Brain microvascular endothelial cell (primary cell): Measurements from ENCODE around the gene SMIM14.
"Not testable (repeated sequence)": the region's sequence is repeated elsewhere in the genome, so short reads cannot be mapped to it uniquely, and the experiment has no call there.

Experiments used
- DNase-seq: peaks from one replicate; pipeline ENCODE4 v3.0.0-alpha.2; 2020
- H3K27ac ChIP-seq: fragments of 250-450 bp; sonication (Bioruptor Pico); 2 replicates; pipeline ENCODE4 v1.5.1; 2020; ENCODE audit warnings: mild to moderate bottlenecking, moderate library complexity
- H3K27me3 ChIP-seq: fragments of 250-450 bp; sonication (Bioruptor Pico); replicated peaks from 2 replicates; pipeline ENCODE4 v1.5.1; 2020; ENCODE audit warnings: mild to moderate bottlenecking
- H3K36me3 ChIP-seq: fragments of 250-450 bp; sonication (Bioruptor Pico); replicated peaks from 2 replicates; pipeline ENCODE4 v1.5.1; 2020; ENCODE audit warnings: mild to moderate bottlenecking
- H3K4me3 ChIP-seq: 2 replicates; pipeline ENCODE4 v1.5.1; 2011; ENCODE audit warnings: low read depth, mild to moderate bottlenecking, control low read depth, low read length, moderate library complexity
- CTCF ChIP-seq: IDR thresholded peaks from 2 replicates; pipeline ENCODE4 v1.5.1; 2011; ENCODE audit warnings: low read depth, mild to moderate bottlenecking, moderate library complexity, low read length, control low read depth, inconsistent platforms; ENCODE audit errors: missing control alignments
- in situ Hi-C: cut with HindIII; loops from 2 replicates; pipeline ENCODE4 v1.10.0; 2017; ENCODE audit warnings: low sequenced_read_pairs, low pct_ligation_motif_present

The SMIM14 gene

GRCh38 chr4:39543034-39543433 is 95.6 kb downstream of the SMIM14 start:
- no peak for DNase-seq
- in situ Hi-C loops, result no loop called here
- H3K4me3 ChIP-seq, result no peak overlapping the region
- no peak overlapping the region for H3K27ac ChIP-seq
- H3K27me3 ChIP-seq, result no peaks in the 10 kb centered on the region
- no peak for TF ChIP-seq CTCF
- H3K36me3 ChIP-seq, result no peaks in the 10 kb centered on the region

DNA sequence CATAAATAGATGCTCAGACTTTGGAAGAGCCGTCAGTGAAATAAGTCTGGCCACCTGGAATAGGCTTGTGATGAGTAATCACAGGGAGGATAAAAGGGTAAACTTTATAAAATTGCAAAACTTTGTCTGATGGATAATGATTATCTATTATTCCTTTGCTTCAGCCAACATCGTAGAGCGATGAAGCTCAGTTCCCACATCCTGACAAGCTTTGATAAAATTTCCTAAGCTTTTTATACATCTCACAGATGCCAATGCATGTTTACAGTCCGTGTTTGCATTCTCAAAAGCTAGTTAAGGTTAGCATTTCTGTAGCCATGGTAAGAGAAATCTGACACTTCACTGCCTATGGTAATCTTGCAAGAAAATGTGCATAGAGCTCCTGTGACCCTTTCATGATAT is 96.1 kb downstream of the SMIM14 start:
- Histone ChIP-seq H3K27ac (no peak overlapping the region), H3K4me3 (no peak overlapping the region), H3K36me3 (no peaks in the 10 kb centered on the region), H3K27me3 (no peaks in the 10 kb centered on the region)
- in situ Hi-C loops, result no loop called here
- no peak for TF ChIP-seq CTCF
- no peak for DNase-seq

- H3K36me3 ChIP-seq, result no peaks in the 10 kb centered on the region
- H3K27ac ChIP-seq, result no peak overlapping the region
- in situ Hi-C loops, result no loop called here
- no peak overlapping the region for H3K4me3 ChIP-seq
- no peaks in the 10 kb centered on the region for H3K27me3 ChIP-seq
- no peak for TF ChIP-seq CTCF
- no peak for DNase-seq
These were observed 96.6 kb downstream of the SMIM14 start for GRCh38 chr4:39541987-39542610.

DNA sequence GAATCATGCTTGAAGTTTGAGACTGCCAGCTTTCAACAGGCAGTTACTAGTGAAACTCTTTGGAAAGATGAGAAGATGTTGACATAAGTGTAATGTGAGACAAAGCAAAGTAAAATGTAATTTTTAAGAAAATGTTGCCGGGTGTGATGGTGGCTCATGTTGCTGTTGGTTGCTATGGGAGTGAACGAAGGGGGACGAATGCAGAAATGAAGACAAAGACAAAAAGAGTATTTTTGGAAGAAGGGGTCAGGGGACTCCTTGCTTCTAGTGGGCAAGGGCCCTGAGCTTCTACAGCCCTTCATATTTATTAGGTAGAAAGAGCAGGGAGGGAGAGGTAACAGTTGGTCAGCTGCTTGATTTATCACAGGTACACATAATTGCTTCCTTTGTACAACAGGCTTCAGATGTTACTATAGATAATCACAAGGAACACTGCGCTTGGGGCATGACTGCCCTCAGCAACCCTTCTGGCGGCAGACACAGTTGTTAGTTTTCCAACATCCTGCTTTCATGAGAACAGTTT is 99.5 kb downstream of the SMIM14 start:
- H3K4me3 ChIP-seq, result no peak overlapping the region
- H3K36me3 ChIP-seq, result no peaks in the 10 kb centered on the region
- in situ Hi-C loops, result no loop called here
- DNase-seq, result peak; percentile 38
- H3K27me3 ChIP-seq, result no peaks in the 10 kb centered on the region
- H3K27ac ChIP-seq, result peak overlapping the region; percentile 74
- TF ChIP-seq CTCF, result no peak

GRCh38 chr4:39533541-39533940 is 105.1 kb downstream of the SMIM14 start:
- Histone ChIP-seq H3K27ac (no peak overlapping the region), H3K36me3 (no peaks in the 10 kb centered on the region), H3K27me3 (no peaks in the 10 kb centered on the region), H3K4me3 (no peak overlapping the region)
- no peak for DNase-seq
- in situ Hi-C loops, result no loop called here
- TF ChIP-seq CTCF, result no peak

GRCh38 chr4:39532237-39532636 is 106.4 kb downstream of the SMIM14 start:
- H3K27me3 ChIP-seq, in situ Hi-C loops, H3K27ac ChIP-seq, H3K36me3 ChIP-seq, H3K4me3 ChIP-seq, DNase-seq: not testable (repeated sequence)
